CD4-positive, alpha-beta T cell treated with Interleukin-2 at 100 ng/mL for 4 hours (primary cell): Measurements from ENCODE around the gene TRIM43B.
"Not testable (repeated sequence)": the region's sequence is repeated elsewhere in the genome, so short reads cannot be mapped to it uniquely, and the experiment has no call there.

ENCODE experiments used
- DNase-seq: peaks from one replicate; pipeline ENCODE4 v3.0.0-alpha.2; 2020; ENCODE audit warnings: low spot score

The TRIM43B gene

GRCh38 chr2:95484654-95485053 is at the start of gene TRIM43B:
Gene TRIM43B (minus strand): TSS chr2:95484754. CDS start chr2:95482714, 2,040 bp downstream.
- not testable (repeated sequence) for DNase-seq

GRCh38 chr2:95531254-95531771 is 46.8 kb upstream of the TRIM43B start:
- no peak for DNase-seq

GRCh38 chr2:95530734-95531133 is 46.2 kb upstream of the TRIM43B start:
- DNase-seq = no peak

GRCh38 chr2:95526360-95527341 is 42.1 kb upstream of the TRIM43B start:
- DNase-seq = peak; percentile 56

GRCh38 chr2:95525294-95526035 is 40.9 kb upstream of the TRIM43B start:
- DNase-seq = no peak

- no peak for DNase-seq
Observed at GRCh38 chr2:95524195-95524594, 39.6 kb upstream of the TRIM43B start.

GRCh38 chr2:95514718-95515117 is 30.2 kb upstream of the TRIM43B start:
- no peak for DNase-seq

- DNase-seq = not testable (repeated sequence)
Observed at GRCh38 chr2:95514226-95514625, 29.7 kb upstream of the TRIM43B start.

- DNase-seq = no peak
Observed at GRCh38 chr2:95509408-95509807, 24.9 kb upstream of the TRIM43B start.

GRCh38 chr2:95505222-95505621 is 20.7 kb upstream of the TRIM43B start:
- DNase-seq = no peak

GRCh38 chr2:95500854-95501253 is 16.3 kb upstream of the TRIM43B start:
- no peak for DNase-seq

GRCh38 chr2:95492076-95492475 is 7.5 kb upstream of the TRIM43B start:
- DNase-seq = not testable (repeated sequence)

- not testable (repeated sequence) for DNase-seq
Observed at GRCh38 chr2:95475025-95475424, 9.5 kb downstream of the TRIM43B start.

- DNase-seq = not testable (repeated sequence)
Observed at GRCh38 chr2:95467984-95468383, 16.6 kb downstream of the TRIM43B start.

- not testable (repeated sequence) for DNase-seq
Observed at GRCh38 chr2:95466572-95466971, 18.0 kb downstream of the TRIM43B start.

- not testable (repeated sequence) for DNase-seq
Observed at GRCh38 chr2:95463292-95463691, 21.3 kb downstream of the TRIM43B start.

GRCh38 chr2:95445317-95445716 is 39.2 kb downstream of the TRIM43B start:
- not testable (repeated sequence) for DNase-seq

- not testable (repeated sequence) for DNase-seq
Observed at GRCh38 chr2:95442474-95443099, 42.0 kb downstream of the TRIM43B start.

- not testable (repeated sequence) for DNase-seq
Observed at GRCh38 chr2:95435872-95436209, 48.7 kb downstream of the TRIM43B start.

GRCh38 chr2:95435162-95435871 is 49.2 kb downstream of the TRIM43B start:
- DNase-seq = not testable (repeated sequence)

- not testable (repeated sequence) for DNase-seq
Observed at GRCh38 chr2:95434507-95435076, 50.0 kb downstream of the TRIM43B start.
